ENCODE results near the gene ICAM5. TPM values are rescaled to one million over a fixed set of nuclear protein-coding genes. Genes with fewer than 3 reads are reported as not detected.

The ICAM5 gene
- total RNA-seq, 1 donor from 2014 or later, result 0.17 TPM

Other genes starting within 250 kb of the ICAM5 start
- gene SHFL, start 203.6 kb upstream of the ICAM5 start, total RNA-seq, result 29.4 and 31.6 TPM in 2 replicates
- gene ANGPTL6, start 187.3 kb upstream of the ICAM5 start, total RNA-seq, result 0.28 and 0.68 TPM in 2 replicates
- 23.4 and 25.4 TPM in 2 replicates for gene PPAN, start 183.6 kb upstream of the ICAM5 start, total RNA-seq
- 2.6 and 4.6 TPM in 2 replicates for gene P2RY11, start 178.3 kb upstream of the ICAM5 start, total RNA-seq
- 307 and 366 TPM in 2 replicates for gene EIF3G, start 170.1 kb upstream of the ICAM5 start, total RNA-seq
- gene DNMT1, start 95.0 kb upstream of the ICAM5 start, total RNA-seq, result 37.9 and 67.9 TPM in 2 replicates
- gene S1PR2, start 58.6 kb upstream of the ICAM5 start, total RNA-seq, result 0.70 and 0.85 TPM in 2 replicates
- gene MRPL4, start 37.7 kb upstream of the ICAM5 start, total RNA-seq, result 19.9 and 44.6 TPM in 2 replicates
- gene ICAM1, start 18.8 kb upstream of the ICAM5 start, total RNA-seq, result 21.3 and 59.7 TPM in 2 replicates
- gene ICAM4, start 3.0 kb upstream of the ICAM5 start, total RNA-seq, result 0.79 and 0.85 TPM in 2 replicates
- 0.47 and 1.4 TPM in 2 replicates for gene ZGLP1, start 19.9 kb downstream of the ICAM5 start, total RNA-seq
- 18.7 and 25.4 TPM in 2 replicates for gene FDX2, start 26.1 kb downstream of the ICAM5 start, total RNA-seq
- gene RAVER1, start 43.6 kb downstream of the ICAM5 start, total RNA-seq, result 13.3 and 30.9 TPM in 2 replicates
- gene ICAM3, start 49.7 kb downstream of the ICAM5 start, total RNA-seq, result 7.2 and 9.4 TPM in 2 replicates
- gene TYK2, start 90.6 kb downstream of the ICAM5 start, total RNA-seq, result 95.6 and 110 TPM in 2 replicates
- gene CDC37, start 113.6 kb downstream of the ICAM5 start, total RNA-seq, result 367 and 370 TPM in 2 replicates
- gene PDE4A, start 130.6 kb downstream of the ICAM5 start, total RNA-seq, result 2.2 and 5.3 TPM in 2 replicates
- 125 and 147 TPM in 2 replicates for gene KEAP1, start 213.4 kb downstream of the ICAM5 start, total RNA-seq
- under 0.01 TPM in 1 of 2 replicates, not detected in the other for gene S1PR5, start 227.5 kb downstream of the ICAM5 start, total RNA-seq